ENCODE measurements around the gene PRR5L.

The PRR5L gene

GRCh38 chr11:36412781-36413383 is 116.8 kb downstream of the PRR5L start:
- H3K4me3 ChIP-seq (ENCODE audit: low read length), result no peak overlapping the region
- no peak overlapping the region for H2AFZ ChIP-seq (ENCODE audit: low read length)
- no peak overlapping the region for H3K4me2 ChIP-seq (ENCODE audit: low read depth, low read length)
- H4K20me1 ChIP-seq (ENCODE audit: insufficient read depth, low read length), result no peaks in the 10 kb centered on the region
- TF ChIP-seq CTCF (IDR thresholded peaks at IDR 0.05; ENCODE audit: low read length), result no peak
- TF ChIP-seq EZH2phosphoT487 (IDR thresholded peaks at IDR 0.05; ENCODE audit: low read length), result no peak
- no peak for TF ChIP-seq EZH2 (optimal IDR thresholded peaks at IDR 0.05; ENCODE audit: low read depth, low read length)
- no peaks in the 10 kb centered on the region for H3K27me3 ChIP-seq (replicated peaks; ENCODE audit: insufficient read depth, low read length)
- no peaks in the 10 kb centered on the region for H3K36me3 ChIP-seq (replicated peaks; ENCODE audit: insufficient read depth, low read length)
- no peak for DNase-seq
- H3K27ac ChIP-seq (ENCODE audit: low read length), result no peak overlapping the region
- H3K9me3 ChIP-seq (replicated peaks; ENCODE audit: insufficient read depth, low read length), result no peaks in the 10 kb centered on the region
- H3K79me2 ChIP-seq (ENCODE audit: low read length), result no peaks in the 10 kb centered on the region
- no peaks in the 10 kb centered on the region for H3K9me2 ChIP-seq (replicated peaks; ENCODE audit: insufficient read depth, low read length)
- H3F3A ChIP-seq (ENCODE audit: insufficient read depth, low read length), result no peaks in the 10 kb centered on the region
- H3K9ac ChIP-seq (ENCODE audit: low read length), result no peak overlapping the region
- no peaks in the 10 kb centered on the region for H3K4me1 ChIP-seq (ENCODE audit: low read length)

GRCh38 chr11:36417154-36417553 is 121.1 kb downstream of the PRR5L start:
- Histone ChIP-seq H3K27ac (ENCODE audit: low read length) (no peak overlapping the region), H3K79me2 (ENCODE audit: low read length) (no peaks in the 10 kb centered on the region), H3K27me3 (replicated peaks; ENCODE audit: insufficient read depth, low read length) (no peaks in the 10 kb centered on the region), H3K4me2 (ENCODE audit: low read depth, low read length) (no peak overlapping the region), H2AFZ (ENCODE audit: low read length) (no peak overlapping the region), H3K9me3 (replicated peaks; ENCODE audit: insufficient read depth, low read length) (no peaks in the 10 kb centered on the region), H3K9ac (ENCODE audit: low read length) (no peak overlapping the region), H3K9me2 (replicated peaks; ENCODE audit: insufficient read depth, low read length) (no peaks in the 10 kb centered on the region), H3K4me1 (ENCODE audit: low read length) (no peaks in the 10 kb centered on the region), H3K4me3 (ENCODE audit: low read length) (no peak overlapping the region), H4K20me1 (ENCODE audit: insufficient read depth, low read length) (no peaks in the 10 kb centered on the region), H3F3A (ENCODE audit: insufficient read depth, low read length) (no peaks in the 10 kb centered on the region), H3K36me3 (replicated peaks; ENCODE audit: insufficient read depth, low read length) (no peaks in the 10 kb centered on the region)
- no peak for TF ChIP-seq EZH2phosphoT487 (IDR thresholded peaks at IDR 0.05; ENCODE audit: low read length)
- TF ChIP-seq CTCF (IDR thresholded peaks at IDR 0.05; ENCODE audit: low read length), result no peak
- no peak for TF ChIP-seq EZH2 (optimal IDR thresholded peaks at IDR 0.05; ENCODE audit: low read depth, low read length)
- DNase-seq, result no peak

GRCh38 chr11:36419791-36420424 is 123.8 kb downstream of the PRR5L start:
- Histone ChIP-seq H3K4me1 (ENCODE audit: low read length) (no peaks in the 10 kb centered on the region), H3K4me3 (ENCODE audit: low read length) (no peak overlapping the region), H3K27ac (ENCODE audit: low read length) (no peak overlapping the region), H4K20me1 (ENCODE audit: insufficient read depth, low read length) (no peaks in the 10 kb centered on the region), H3K9me3 (replicated peaks; ENCODE audit: insufficient read depth, low read length) (no peaks in the 10 kb centered on the region), H3K36me3 (replicated peaks; ENCODE audit: insufficient read depth, low read length) (no peaks in the 10 kb centered on the region), H3K79me2 (ENCODE audit: low read length) (no peaks in the 10 kb centered on the region), H3K9me2 (replicated peaks; ENCODE audit: insufficient read depth, low read length) (no peaks in the 10 kb centered on the region), H3K9ac (ENCODE audit: low read length) (no peak overlapping the region), H3K4me2 (ENCODE audit: low read depth, low read length) (no peak overlapping the region), H2AFZ (ENCODE audit: low read length) (no peak overlapping the region), H3F3A (ENCODE audit: insufficient read depth, low read length) (no peaks in the 10 kb centered on the region), H3K27me3 (replicated peaks; ENCODE audit: insufficient read depth, low read length) (no peaks in the 10 kb centered on the region)
- TF ChIP-seq EZH2phosphoT487 (IDR thresholded peaks at IDR 0.05; ENCODE audit: low read length) (no peak), EZH2 (optimal IDR thresholded peaks at IDR 0.05; ENCODE audit: low read depth, low read length) (no peak), CTCF (IDR thresholded peaks at IDR 0.05; ENCODE audit: low read length) (no peak)
- DNase-seq, result no peak

All from MM.1S (cell line).